PC-3 (cell line): ENCODE data around the gene CDH4. TPM values are rescaled to one million over a fixed set of nuclear protein-coding genes. Genes with fewer than 3 reads are reported as not detected.

Source experiments
- ATAC-seq: fragments of 200-7000 bp; cut with Tn5 transposase; 2 replicates; pipeline ENCODE4 v1.9.1; 2020; ENCODE audit warnings: mild to moderate bottlenecking, moderate library complexity
- BruUV-seq: library from RNA; stranded (reverse); fragments of 400-500 nt; replicated peaks from 2 replicates; lab custom pipeline; 2021; lab: Mats Ljungman, UMichigan
- CTCF ChIA-PET: fragments of 300-600 bp; sonication (Branson Sonifier 250); formaldehyde crosslinking; loops from one replicate; lab custom pipeline; 2022; ENCODE audit warnings: antibody characterized with exemption; lab: Charles Lee
- POLR2A ChIA-PET: fragments of 300-600 bp; sonication (Branson Sonifier 250); formaldehyde crosslinking; loops from one replicate; lab custom pipeline; 2022; ENCODE audit warnings: antibody characterized with exemption; ENCODE audit not compliant: unreplicated experiment; lab: Charles Lee
- DNase-seq: peaks from one replicate; pipeline ENCODE4 v3.0.0-alpha.2; 2015
- H2AFZ ChIP-seq: fragments of 300-600 bp; sonication (generic); 2 replicates; pipeline ENCODE4 v1.6.0; 2016; ENCODE audit warnings: antibody characterized with exemption, low read length
- H3F3A ChIP-seq: fragments of 300-600 bp; sonication (generic); one replicate; pipeline ENCODE4 v1.6.0; 2017; ENCODE audit warnings: antibody characterized with exemption, low read length, control low read depth, mild to moderate bottlenecking; ENCODE audit not compliant: unreplicated experiment
- H3K27ac ChIP-seq: fragments of 300-600 bp; sonication (generic); 2 replicates; pipeline ENCODE4 v1.5.1; 2016; ENCODE audit warnings: mild to moderate bottlenecking, low read length
- H3K27me3 ChIP-seq: fragments of 300-600 bp; sonication (generic); 2 replicates; pipeline ENCODE4 v1.6.1; 2016; ENCODE audit warnings: low read length, mixed read lengths
- H3K36me3 ChIP-seq: fragments of 300-600 bp; sonication (generic); 2 replicates; pipeline ENCODE4 v1.6.1; 2016; ENCODE audit warnings: low read depth, mixed run types, low read length, mixed read lengths
- H3K4me1 ChIP-seq: fragments of 300-600 bp; sonication (generic); 2 replicates; pipeline ENCODE4 v1.5.1; 2016; ENCODE audit warnings: low read length; ENCODE audit not compliant: insufficient read depth
- H3K4me2 ChIP-seq: fragments of 300-600 bp; sonication (generic); 2 replicates; pipeline ENCODE4 v1.6.0; 2016; ENCODE audit warnings: low read length
- H3K4me3 ChIP-seq: fragments of 300-600 bp; sonication (generic); 2 replicates; pipeline ENCODE4 v1.5.1; 2016; ENCODE audit warnings: mild to moderate bottlenecking, low read length, mixed read lengths
- H3K79me2 ChIP-seq: fragments of 300-600 bp; sonication (generic); 2 replicates; pipeline ENCODE4 v1.6.1; 2017; ENCODE audit warnings: low read length, mixed read lengths
- H3K9ac ChIP-seq: fragments of 300-600 bp; sonication (generic); 2 replicates; pipeline ENCODE4 v1.6.0; 2016; ENCODE audit warnings: mild to moderate bottlenecking, low read length
- H3K9me2 ChIP-seq: fragments of 300-600 bp; sonication (generic); replicated peaks from 2 replicates; pipeline ENCODE4 v1.6.1; 2016; ENCODE audit warnings: mixed run types, low read length, mixed read lengths
- H3K9me3 ChIP-seq: fragments of 300-600 bp; sonication (generic); 2 replicates; pipeline ENCODE4 v1.6.1; 2016; ENCODE audit warnings: low read length, mixed read lengths
- H4K20me1 ChIP-seq: fragments of 300-600 bp; sonication (generic); 2 replicates; pipeline ENCODE4 v1.6.1; 2016; ENCODE audit warnings: low read length, mixed read lengths
- CTCF ChIP-seq: fragments of 300-600 bp; sonication (generic); conservative IDR thresholded peaks from 2 replicates; pipeline ENCODE4 v1.5.1; 2017; ENCODE audit warnings: antibody characterized with exemption, low read depth, mild to moderate bottlenecking, low read length
- EZH2 ChIP-seq: fragments of 300-600 bp; sonication (generic); IDR thresholded peaks from one replicate; pipeline ENCODE4 v1.6.1; 2017; ENCODE audit warnings: antibody characterized with exemption, mild to moderate bottlenecking, low read length; ENCODE audit not compliant: unreplicated experiment
- EZH2phosphoT487 ChIP-seq: fragments of 300-600 bp; sonication (generic); IDR thresholded peaks from 2 replicates; pipeline ENCODE4 v1.6.1; 2018; ENCODE audit warnings: mild to moderate bottlenecking, antibody characterized with exemption, low read length, borderline replicate concordance
- intact Hi-C: fragments of 100-400 bp; cut with micrococcal nuclease; formaldehyde crosslinking; loops from 2 replicates; pipeline ENCODE4 v1.9.0; 2023
- total RNA-seq: library from RNA; depleted of rRNA; stranded (reverse); fragments of >200 nt; gene quantifications from 2 replicates; pipeline ENCODE4 v1.2.3, GENCODE V29; 2014

Gene CDH4
- total RNA-seq, 1 experiment from 2014 or later = not detected

GRCh38 chr20:61652146-61652545 is 400.1 kb downstream of the CDH4 start:
- DNase-seq (no peak), ATAC-seq (no peak)
- H3K4me1 ChIP-seq = no peaks in the 10 kb centered on the region
- no TSS peak for BruUV-seq
- no peaks in the 10 kb centered on the region for H3K9me2 ChIP-seq
- H3K79me2 ChIP-seq = no peaks in the 10 kb centered on the region
- intact Hi-C loops = no loop called here
- no peaks in the 10 kb centered on the region for H4K20me1 ChIP-seq
- H3K27ac ChIP-seq = no peak overlapping the region
- no peaks in the 10 kb centered on the region for H3K9me3 ChIP-seq
- H3K4me3 ChIP-seq = no peak overlapping the region
- H2AFZ ChIP-seq = no peak overlapping the region
- H3K27me3 ChIP-seq = peaks cover 61% of the 10 kb centered on the region
- POLR2A ChIA-PET = no interaction called here
- no peaks in the 10 kb centered on the region for H3K36me3 ChIP-seq
- H3K4me2 ChIP-seq = no peak overlapping the region
- TF ChIP-seq EZH2 = no peak
- TF ChIP-seq CTCF = no peak
- no peak for TF ChIP-seq EZH2phosphoT487
- CTCF ChIA-PET = no interaction called here
- H3F3A ChIP-seq = no peaks in the 10 kb centered on the region
- no peak overlapping the region for H3K9ac ChIP-seq

DNA sequence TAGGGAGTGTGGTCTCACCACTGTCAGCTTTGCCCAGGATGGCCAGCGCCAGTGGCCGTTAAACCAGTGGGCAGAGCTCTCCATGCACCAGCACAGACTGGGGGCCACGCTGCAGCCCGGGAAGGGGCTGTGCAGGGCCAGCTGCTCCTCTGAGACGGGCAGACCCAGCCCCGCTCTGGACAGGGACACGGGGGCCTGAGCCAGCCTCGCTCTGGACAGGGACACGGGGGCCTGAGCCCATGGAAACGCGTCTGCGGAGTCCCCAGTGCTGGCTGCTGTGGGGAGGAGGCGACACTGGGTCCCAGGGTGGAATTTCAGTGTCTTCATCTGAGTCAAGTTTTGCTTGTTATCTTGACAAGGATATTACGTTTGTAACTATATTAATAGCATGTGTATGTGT is 402.7 kb downstream of the CDH4 start:
- H3K4me1 ChIP-seq = no peaks in the 10 kb centered on the region
- H3K27me3 ChIP-seq = peaks cover 57% of the 10 kb centered on the region
- ChIA-PET POLR2A (no interaction called here), CTCF (no interaction called here)
- no peak overlapping the region for H3K9ac ChIP-seq
- no peak overlapping the region for H3K4me3 ChIP-seq
- no peaks in the 10 kb centered on the region for H3K9me3 ChIP-seq
- H3K27ac ChIP-seq = no peak overlapping the region
- H4K20me1 ChIP-seq = no peaks in the 10 kb centered on the region
- DNase-seq = no peak
- no peaks in the 10 kb centered on the region for H3K9me2 ChIP-seq
- H2AFZ ChIP-seq = no peak overlapping the region
- TF ChIP-seq EZH2 (no peak), CTCF (no peak), EZH2phosphoT487 (no peak)
- no peaks in the 10 kb centered on the region for H3K36me3 ChIP-seq
- no peaks in the 10 kb centered on the region for H3K79me2 ChIP-seq
- BruUV-seq = no TSS peak
- no peaks in the 10 kb centered on the region for H3F3A ChIP-seq
- no peak overlapping the region for H3K4me2 ChIP-seq
- intact Hi-C loops = no loop called here
- ATAC-seq = no peak

GRCh38 chr20:61655591-61655990 is 403.5 kb downstream of the CDH4 start:
- Histone ChIP-seq H3K9me2 (no peaks in the 10 kb centered on the region), H3F3A (no peaks in the 10 kb centered on the region), H3K27me3 (peaks cover 57% of the 10 kb centered on the region), H3K4me3 (no peak overlapping the region), H3K4me1 (no peaks in the 10 kb centered on the region), H2AFZ (no peak overlapping the region), H3K27ac (no peak overlapping the region), H3K36me3 (no peaks in the 10 kb centered on the region), H3K4me2 (no peak overlapping the region), H3K79me2 (no peaks in the 10 kb centered on the region), H4K20me1 (no peaks in the 10 kb centered on the region), H3K9me3 (no peaks in the 10 kb centered on the region), H3K9ac (no peak overlapping the region)
- DNase-seq (no peak), ATAC-seq (no peak)
- intact Hi-C loops = no loop called here
- TF ChIP-seq CTCF (no peak), EZH2phosphoT487 (no peak), EZH2 (no peak)
- ChIA-PET CTCF (no interaction called here), POLR2A (no interaction called here)
- BruUV-seq = no TSS peak
